Adipose tissue (tissue), 3 donors: ENCODE results near the gene DCUN1D5. TPM values are rescaled to one million over a fixed set of nuclear protein-coding genes. Genes with fewer than 3 reads are reported as not detected.

Experiments used
- H3K27ac ChIP-seq: one replicate; pipeline ENCODE4 v1.5.1; 2013; ENCODE audit warnings: low read depth, low read length
- WGBS, 3 donors: extraction: QIAGEN DNeasy Blood & Tissue Kit; methylation state at CpG; one replicate each; pipeline ENCODE4 v1.1.7; 2013; 5-methylcytosine and 5-hydroxymethylcytosine counted together
- polyA plus RNA-seq, 3 donors: library from polyadenylated mRNA; stranded (reverse); fragments of 200-250 nt; gene quantifications; one replicate each; pipeline ENCODE4 v1.2.3, GENCODE V29; 2013
- donor health status: healthy with polysubstance abuse.
- donor health status: Bipolar disorder and iron deficiency.
- donor health status: healthy.

Gene DCUN1D5
- 10 to 100 TPM; 14.5 to 29.4 (median 15.2) TPM for polyA plus RNA-seq

DNA sequence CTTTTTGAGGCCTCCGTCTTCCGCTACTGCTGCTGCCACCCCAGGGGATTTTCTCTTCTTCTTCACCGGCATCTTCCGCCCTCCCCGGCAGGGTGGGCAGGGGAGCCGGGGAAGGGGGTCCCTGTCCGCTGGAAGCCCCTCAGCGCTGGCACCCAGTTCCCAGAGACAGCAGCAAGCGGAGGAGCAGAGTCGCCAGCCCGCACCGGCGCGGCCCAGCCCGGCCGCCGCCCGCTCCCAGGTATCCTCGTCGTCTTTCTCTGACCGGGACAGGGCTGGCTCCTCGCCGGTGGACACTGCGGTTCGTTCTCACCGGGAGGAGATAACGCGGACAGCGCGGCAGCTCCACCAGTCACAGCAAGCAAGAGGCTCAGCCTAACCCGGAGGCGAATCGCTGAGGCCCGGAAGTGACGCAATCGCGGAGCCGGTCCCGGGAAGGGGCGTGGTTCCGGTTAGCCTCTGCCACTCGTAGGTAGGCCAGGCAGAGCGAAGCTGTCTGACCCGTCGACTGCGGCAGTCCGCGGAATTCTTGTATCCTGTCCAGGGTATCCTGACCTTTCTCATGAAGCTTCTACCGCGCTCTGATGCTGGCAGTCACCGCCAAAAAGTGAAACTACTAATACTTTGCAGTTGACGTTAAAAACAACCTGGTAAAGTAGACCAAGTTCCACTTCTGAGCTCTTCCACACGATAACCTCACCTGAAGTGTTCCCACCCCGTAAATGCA lies at the start of gene DCUN1D5:
TSS of gene DCUN1D5 (minus strand) at position 360 of the 724 bp plus-strand sequence. CDS start at position 72, 288 bp downstream.
- no peak within 1 kb of the TSS for H3K27ac ChIP-seq
- 0 to 1% (median 0%) methylated on average over 50 to 54 of the region's 54 CpGs for WGBS, 3 donors

GRCh38 chr11:103125462-103125861 lies 33.5 kb upstream of the DCUN1D5 start:
- no peak overlapping the region for H3K27ac ChIP-seq

DNA sequence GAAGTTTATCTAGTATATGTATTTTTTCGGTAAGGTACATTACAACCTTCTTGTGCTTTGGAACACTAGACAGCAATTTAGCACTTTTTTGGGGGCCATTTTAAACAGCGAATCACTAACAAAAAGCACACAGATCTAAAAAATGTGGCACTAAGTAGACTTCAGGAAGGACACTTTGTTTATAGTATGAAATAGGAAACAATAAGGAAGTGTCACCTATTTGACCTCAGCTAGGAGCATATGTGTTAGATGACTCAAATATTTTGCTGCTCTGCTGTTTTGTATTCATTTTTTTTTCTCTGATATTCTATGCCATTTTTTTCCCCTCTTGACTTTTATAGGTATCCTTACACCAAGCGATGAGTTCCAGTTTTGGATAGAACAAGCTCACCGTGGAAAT lies 22.9 kb upstream of the DCUN1D5 start:
- no peak overlapping the region for H3K27ac ChIP-seq
- 90 to 97% (median 91%) methylated on average over 4 of the region's 4 CpGs for WGBS, 3 donors

GRCh38 chr11:103112364-103112763 lies 20.4 kb upstream of the DCUN1D5 start:
- 80 to 93% (median 89%) methylated on average over 1 of the region's 1 CpG for WGBS, 3 donors
- H3K27ac ChIP-seq, result no peak overlapping the region

GRCh38 chr11:103111400-103111799 lies 19.4 kb upstream of the DCUN1D5 start:
- WGBS, 3 donors, result 92 to 95% (median 94%) methylated on average over 5 of the region's 5 CpGs
- no peak overlapping the region for H3K27ac ChIP-seq

- no peak overlapping the region for H3K27ac ChIP-seq
Observed at GRCh38 chr11:103110391-103110790, 18.4 kb upstream of the DCUN1D5 start.

- no peak overlapping the region for H3K27ac ChIP-seq
- WGBS, 3 donors, result 13 to 23% (median 23%) methylated on average over 26 of the region's 26 CpGs
Observed at GRCh38 chr11:103109818-103110388, 17.9 kb upstream of the DCUN1D5 start.

- no peak within 1 kb of the TSS for H3K27ac ChIP-seq
- 1% methylated on average over 52 to 53 of the region's 53 CpGs for WGBS, 3 donors
Observed at GRCh38 chr11:103108933-103109817, 17.2 kb upstream of the DCUN1D5 start, which contains the start of gene DYNC2H1. DYNC2H1 (plus strand) TSS chr11:103109426; CDS start chr11:103109575, 149 bp downstream.

- H3K27ac ChIP-seq, result no peak overlapping the region
Observed at GRCh38 chr11:103097279-103097678, 5.3 kb upstream of the DCUN1D5 start.

DNA sequence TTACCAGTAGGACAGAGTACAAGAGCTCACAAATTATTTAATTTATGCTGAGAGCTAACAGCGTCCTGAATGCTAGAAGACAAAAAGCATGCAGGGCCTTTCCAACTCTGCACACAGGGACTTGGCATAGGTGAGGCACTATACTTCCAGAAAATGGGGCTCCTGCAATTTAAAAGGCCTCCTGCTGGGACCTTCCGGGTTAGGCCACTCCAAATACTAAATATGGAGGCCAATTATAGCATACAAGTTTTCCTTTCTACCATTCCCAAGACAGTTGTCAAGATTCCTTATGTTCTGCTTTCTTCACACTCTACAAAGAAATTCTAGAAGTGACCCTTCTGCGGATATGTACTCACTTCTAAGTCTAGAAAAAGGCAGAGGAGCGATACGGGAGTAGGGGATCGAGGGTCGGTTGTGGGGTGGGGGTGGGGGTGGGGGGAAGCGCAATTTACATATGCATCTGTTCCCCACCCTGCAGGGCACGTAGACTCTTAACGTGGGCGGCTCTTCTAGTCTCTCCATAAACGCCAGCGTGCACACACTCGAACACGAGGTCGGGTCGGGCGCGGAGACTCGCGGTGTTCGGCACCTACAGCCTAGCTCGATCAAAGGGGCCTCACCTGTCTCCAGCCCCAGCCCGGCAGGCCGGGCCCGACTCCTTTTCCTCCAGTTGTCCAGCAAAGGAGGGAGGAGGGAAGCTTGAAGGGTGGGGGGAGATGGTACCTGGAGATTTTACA lies 728 bp downstream of the DCUN1D5 start:
- WGBS, 3 donors, result 0 to 1% (median 1%) methylated on average over 26 of the region's 26 CpGs
- H3K27ac ChIP-seq, result no peak overlapping the region

- no peak overlapping the region for H3K27ac ChIP-seq
Observed at GRCh38 chr11:103086461-103086860, 5.5 kb downstream of the DCUN1D5 start.

GRCh38 chr11:103085758-103086365 lies 6.1 kb downstream of the DCUN1D5 start:
- 81 to 93% (median 83%) methylated on average over 1 of the region's 1 CpG for WGBS, 3 donors
- no peak overlapping the region for H3K27ac ChIP-seq

DNA sequence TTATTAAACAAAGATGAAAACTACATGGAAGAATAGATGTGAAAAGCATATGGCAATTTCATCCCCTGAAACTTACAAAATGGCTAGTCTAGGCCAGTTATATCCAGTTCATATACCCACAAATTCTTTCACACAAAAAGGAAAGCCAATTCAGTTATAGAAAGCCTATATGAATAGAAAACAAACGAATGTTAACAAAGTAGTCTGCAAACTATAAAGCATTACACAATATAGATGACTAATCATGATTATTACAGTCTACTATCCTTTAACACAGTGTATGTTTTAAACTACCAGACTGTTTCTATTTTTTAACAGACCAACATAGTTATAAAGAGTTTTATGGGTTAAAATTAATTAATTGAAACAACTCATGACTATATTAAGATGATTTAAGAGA lies 12.1 kb downstream of the DCUN1D5 start:
- WGBS, 3 donors, result 54 to 74% (median 67%) methylated on average over 1 of the region's 1 CpG
- no peak overlapping the region for H3K27ac ChIP-seq

DNA sequence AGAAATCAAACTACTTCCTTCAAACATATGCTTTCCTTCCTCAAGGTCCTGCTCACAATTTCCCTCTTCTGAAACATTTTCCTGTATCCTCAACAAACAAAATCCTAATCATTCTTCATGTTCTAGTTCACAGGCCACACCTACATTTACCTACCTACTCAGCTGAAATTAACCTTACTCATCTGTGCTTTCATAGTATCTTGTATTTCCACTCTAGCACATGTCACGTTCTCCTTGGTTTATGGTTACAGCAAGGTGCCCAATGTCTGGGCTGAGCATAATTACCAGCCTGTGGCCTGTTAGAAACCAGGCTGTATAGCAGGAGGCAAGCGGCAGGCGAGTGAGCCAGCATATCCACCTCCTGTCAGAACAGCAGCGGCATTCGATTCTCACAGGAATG lies 13.2 kb downstream of the DCUN1D5 start:
- H3K27ac ChIP-seq, result no peak overlapping the region
- 97 to 99% (median 99%) methylated on average over 5 of the region's 5 CpGs for WGBS, 3 donors

DNA sequence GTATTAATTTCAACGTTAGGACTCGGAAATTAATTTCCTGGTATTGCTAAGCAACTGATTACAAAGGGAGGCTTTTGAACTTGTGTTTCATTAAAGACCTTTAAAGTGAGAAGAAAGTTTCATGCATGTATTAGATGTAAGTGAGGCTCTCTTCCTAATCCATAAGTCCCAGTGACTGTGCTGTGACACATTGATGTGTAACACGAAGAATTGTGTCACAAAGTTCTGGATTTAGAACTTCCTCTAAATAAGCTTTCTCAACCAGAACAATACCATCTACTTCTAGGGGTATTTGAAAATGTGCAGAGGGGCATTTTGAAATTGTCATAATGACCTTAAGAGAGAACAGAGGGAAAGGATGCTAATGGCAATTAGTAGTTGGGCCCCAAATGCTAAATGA lies 14.4 kb downstream of the DCUN1D5 start:
- H3K27ac ChIP-seq, result no peak overlapping the region
- 80 to 90% (median 83%) methylated on average over 3 of the region's 3 CpGs for WGBS, 3 donors

DNA sequence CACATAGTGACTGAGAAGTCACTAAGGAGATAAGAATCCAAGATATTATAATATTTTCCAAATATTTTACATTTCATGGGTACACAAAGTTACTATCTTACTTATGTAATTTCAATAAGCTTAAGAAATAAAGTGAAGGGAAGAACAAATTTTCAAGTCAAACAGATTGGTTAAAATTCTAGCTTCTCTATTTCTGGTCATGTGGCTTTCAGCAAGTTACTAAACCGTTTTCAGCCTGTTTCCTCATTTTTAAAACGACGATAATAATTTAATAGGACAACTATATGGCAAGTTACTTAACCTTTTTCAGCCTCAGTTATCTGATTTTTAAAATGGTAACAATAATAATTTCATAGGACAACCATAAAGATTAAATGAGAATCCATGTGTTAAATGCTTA lies 15.6 kb downstream of the DCUN1D5 start:
- 62 to 89% (median 73%) methylated on average over 3 of the region's 3 CpGs for WGBS, 3 donors
- no peak overlapping the region for H3K27ac ChIP-seq

- H3K27ac ChIP-seq, result no peak overlapping the region
Observed at GRCh38 chr11:103071008-103071407, 21.0 kb downstream of the DCUN1D5 start.

GRCh38 chr11:103070142-103070541 lies 21.8 kb downstream of the DCUN1D5 start:
- H3K27ac ChIP-seq, result no peak overlapping the region

GRCh38 chr11:103069367-103069766 lies 22.6 kb downstream of the DCUN1D5 start:
- 92 to 98% (median 96%) methylated on average over 2 of the region's 2 CpGs for WGBS, 3 donors
- H3K27ac ChIP-seq, result no peak overlapping the region
